Spleen (tissue), 11 donors: ENCODE data around the gene NXN. TPM values are rescaled to one million over a fixed set of nuclear protein-coding genes. Genes with fewer than 3 reads are reported as not detected.

ENCODE experiments used
- DNase-seq: peaks from one replicate; pipeline ENCODE4 v3.0.0-alpha.2; 2020
- H3K27ac ChIP-seq, 8 donors: fragments of 200-600 bp; sonication (generic) in 7 of 8; 1 replicate in 4 of 8; 2 replicates in 4 of 8; pipeline versions ENCODE4 v1.5.0 to v1.8.0; 2016 to 2021; ENCODE audit warnings: inconsistent platforms in 4 of 8, mild to moderate bottlenecking in 4 of 8, moderate library complexity in 1 of 8
- H3K27me3 ChIP-seq, 7 donors: fragments of 200-600 bp; sonication (generic) in 6 of 7; replicated peaks in 1 of 7; 1 replicate in 4 of 7; 2 replicates in 3 of 7; pipeline versions ENCODE4 v1.5.0 to v1.8.0; 2016 to 2021; ENCODE audit warnings: inconsistent platforms in 3 of 7, mild to moderate bottlenecking in 1 of 7
- H3K36me3 ChIP-seq, 6 donors: fragments of 200-600 bp; sonication (generic) in 5 of 6; 1 replicate in 4 of 6; 2 replicates in 2 of 6; pipeline versions ENCODE4 v1.5.0 to v1.8.0; 2016 to 2021; ENCODE audit warnings: inconsistent platforms in 2 of 6
- H3K4me1 ChIP-seq, 6 donors: fragments of 200-600 bp; sonication (generic) in 5 of 6; 1 replicate in 3 of 6; 2 replicates in 3 of 6; pipeline versions ENCODE4 v1.5.0 to v1.8.0; 2016 to 2021; ENCODE audit warnings: inconsistent platforms in 3 of 6
- H3K4me3 ChIP-seq, 8 donors: fragments of 200-600 bp; sonication (generic) in 7 of 8; 1 replicate in 4 of 8; 2 replicates in 4 of 8; pipeline versions ENCODE4 v1.5.0 to v1.8.0; 2016 to 2021; ENCODE audit warnings: inconsistent platforms in 4 of 8, mild to moderate bottlenecking in 4 of 8, moderate library complexity in 2 of 8
- H3K9me3 ChIP-seq, 8 donors: fragments of 200-600 bp; sonication (generic) in 7 of 8; 1 replicate in 4 of 8; 2 replicates in 4 of 8; pipeline versions ENCODE4 v1.5.0 to v1.8.0; 2016 to 2021; ENCODE audit warnings: inconsistent platforms in 4 of 8
- POLR2A ChIP-seq, 3 donors: fragments of 450-650 bp; IDR thresholded peaks; one replicate each; pipeline ENCODE4 v1.5.1; 2017; ENCODE audit warnings: antibody characterized with exemption in 3 of 3, mild to moderate bottlenecking in 1 of 3
- POLR2AphosphoS5 ChIP-seq, 3 donors: sonication (generic); formaldehyde crosslinking; IDR thresholded peaks; one replicate each; pipeline ENCODE4 v1.5.1; 2017; ENCODE audit warnings: antibody characterized with exemption in 3 of 3
- WGBS, 5 donors: extraction: QIAGEN DNeasy Blood & Tissue Kit in 3 of 5; methylation state at CpG; one replicate each; pipeline versions ENCODE4 v1.1.5 to v1.1.7; 2013 to 2018; 5-methylcytosine and 5-hydroxymethylcytosine counted together
- intact Hi-C: fragments of 100-400 bp; cut with DNase I; formaldehyde crosslinking; loops from one replicate; pipeline ENCODE4 v1.15.0; 2023; ENCODE audit warnings: low total_unique reads
- polyA plus RNA-seq, 3 donors: library from polyadenylated mRNA; stranded (reverse); fragments of 200-250 nt; gene quantifications; one replicate each; pipeline ENCODE4 v1.2.1, GENCODE V29; 2013
- total RNA-seq, 7 donors: library from RNA; depleted of rRNA in 3 of 7; stranded (reverse); fragments of >200 nt in 3 of 7; fragmentation: NEBNext Ultra II Directional in 4 of 7; extraction: Animal tissue kit (Norgen Biotek cat#: 25700) in 4 of 7; gene quantifications; one replicate each; pipeline versions ENCODE4 v1.1.0 to v1.2.1, GENCODE V29; 2016 to 2021
- TF ChIP-seq, protein P1 (sequence below), 11 experiments: fragments of 200-600 bp in 7 of 11; fragments of 450-650 bp in 4 of 11; sonication (generic) in 4 of 11; IDR thresholded peaks in 8 of 11; conservative IDR thresholded peaks in 3 of 11; 1 replicate in 7 of 11; 2 replicates in 4 of 11; pipeline versions ENCODE4 v1.4.0 to v1.8.0; 2016 to 2021; ENCODE audit warnings: antibody characterized with exemption in 11 of 11, inconsistent platforms in 4 of 11, mild to moderate bottlenecking in 1 of 11
- donor health status: healthy with polysubstance abuse.
- donor health status: DM: no; HTN: no; CAD: no; lungs with moderate emphysema.
- donor health status: DM: no; HTN: no; CAD: no.
- donor health status: Bipolar disorder and iron deficiency.
- donor health status: healthy.
- donor health status: DM: no; HTN: no; CAD: no.
- donor health status: DM: yes; HTN: yes; CAD: no.

Gene NXN
- total and polyA plus RNA-seq, 10 donors: 3.9 to 21.4 (median 10.3) TPM

DNA sequence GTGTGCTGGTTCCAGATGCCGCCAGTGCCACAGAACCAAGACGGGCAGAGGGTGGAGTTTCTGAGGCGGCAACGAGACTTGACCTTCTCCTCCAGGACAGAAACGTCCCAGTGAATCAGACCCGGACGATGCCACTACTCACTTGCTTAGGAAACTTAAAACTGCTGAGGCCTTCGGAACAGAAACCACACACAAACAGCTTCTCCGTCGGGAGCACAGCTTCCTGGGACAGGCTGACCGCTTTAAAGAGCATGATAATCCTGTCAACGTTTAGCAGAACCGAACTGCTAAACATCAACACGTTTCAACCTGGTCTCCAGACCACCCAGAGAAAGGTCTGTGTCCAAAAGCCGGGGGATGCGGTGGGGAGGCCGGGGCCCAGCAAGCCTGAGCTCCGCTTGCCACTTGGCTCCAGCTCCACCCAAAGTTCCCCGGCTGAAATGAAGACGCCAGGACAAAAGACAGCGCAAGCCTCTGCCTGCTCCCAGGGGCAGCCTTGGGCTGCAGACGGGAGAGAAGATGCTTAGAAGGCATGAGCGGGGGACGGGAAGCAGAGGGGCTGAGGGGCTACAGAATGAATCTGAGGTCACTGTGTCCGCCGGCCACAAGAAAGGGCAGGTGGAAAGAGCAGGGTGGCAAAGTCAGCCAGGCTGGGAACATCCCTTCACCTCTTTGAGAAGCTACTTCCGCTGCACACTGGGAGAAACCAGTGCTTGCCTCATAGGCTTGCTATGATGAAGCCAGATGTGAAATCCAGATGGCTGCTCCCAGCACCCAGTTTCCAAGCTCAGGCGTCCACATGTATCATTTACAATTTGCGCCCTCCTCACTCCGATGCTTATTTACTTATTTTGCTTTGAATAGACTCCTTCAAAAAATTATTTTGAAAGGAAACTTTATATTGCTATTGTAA, 128.5 kb downstream of the NXN start:
- DNase-seq: no peak
- Histone ChIP-seq H3K27me3 (peaks cover 0 to 42% (median 0%) of the 10 kb centered on the region in 7 donors), H3K4me3 (no peak overlapping the region), H3K36me3 (no peaks in the 10 kb centered on the region), H3K4me1 (peaks cover 0 to 19% (median 4%) of the 10 kb centered on the region in 6 donors), H3K27ac (peak overlapping the region in 3 of 8 donors; percentile 20 to 39 (median 24)), H3K9me3 (no peaks in the 10 kb centered on the region)
- WGBS, 5 donors: 71 to 81% (median 77%) methylated on average over 30 of the region's 30 CpGs
- TF ChIP-seq POLR2AphosphoS5 (IDR thresholded peaks at IDR 0.05): no peak
- TF ChIP-seq, protein P1, sequence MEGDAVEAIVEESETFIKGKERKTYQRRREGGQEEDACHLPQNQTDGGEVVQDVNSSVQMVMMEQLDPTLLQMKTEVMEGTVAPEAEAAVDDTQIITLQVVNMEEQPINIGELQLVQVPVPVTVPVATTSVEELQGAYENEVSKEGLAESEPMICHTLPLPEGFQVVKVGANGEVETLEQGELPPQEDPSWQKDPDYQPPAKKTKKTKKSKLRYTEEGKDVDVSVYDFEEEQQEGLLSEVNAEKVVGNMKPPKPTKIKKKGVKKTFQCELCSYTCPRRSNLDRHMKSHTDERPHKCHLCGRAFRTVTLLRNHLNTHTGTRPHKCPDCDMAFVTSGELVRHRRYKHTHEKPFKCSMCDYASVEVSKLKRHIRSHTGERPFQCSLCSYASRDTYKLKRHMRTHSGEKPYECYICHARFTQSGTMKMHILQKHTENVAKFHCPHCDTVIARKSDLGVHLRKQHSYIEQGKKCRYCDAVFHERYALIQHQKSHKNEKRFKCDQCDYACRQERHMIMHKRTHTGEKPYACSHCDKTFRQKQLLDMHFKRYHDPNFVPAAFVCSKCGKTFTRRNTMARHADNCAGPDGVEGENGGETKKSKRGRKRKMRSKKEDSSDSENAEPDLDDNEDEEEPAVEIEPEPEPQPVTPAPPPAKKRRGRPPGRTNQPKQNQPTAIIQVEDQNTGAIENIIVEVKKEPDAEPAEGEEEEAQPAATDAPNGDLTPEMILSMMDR (IDR thresholded peaks at IDR 0.05 in 8 of 11, conservative IDR thresholded peaks at IDR 0.05 in 3 of 11): no peak
- no peak for TF ChIP-seq POLR2A (IDR thresholded peaks at IDR 0.05)
- intact Hi-C loops: no loop called here

DNA sequence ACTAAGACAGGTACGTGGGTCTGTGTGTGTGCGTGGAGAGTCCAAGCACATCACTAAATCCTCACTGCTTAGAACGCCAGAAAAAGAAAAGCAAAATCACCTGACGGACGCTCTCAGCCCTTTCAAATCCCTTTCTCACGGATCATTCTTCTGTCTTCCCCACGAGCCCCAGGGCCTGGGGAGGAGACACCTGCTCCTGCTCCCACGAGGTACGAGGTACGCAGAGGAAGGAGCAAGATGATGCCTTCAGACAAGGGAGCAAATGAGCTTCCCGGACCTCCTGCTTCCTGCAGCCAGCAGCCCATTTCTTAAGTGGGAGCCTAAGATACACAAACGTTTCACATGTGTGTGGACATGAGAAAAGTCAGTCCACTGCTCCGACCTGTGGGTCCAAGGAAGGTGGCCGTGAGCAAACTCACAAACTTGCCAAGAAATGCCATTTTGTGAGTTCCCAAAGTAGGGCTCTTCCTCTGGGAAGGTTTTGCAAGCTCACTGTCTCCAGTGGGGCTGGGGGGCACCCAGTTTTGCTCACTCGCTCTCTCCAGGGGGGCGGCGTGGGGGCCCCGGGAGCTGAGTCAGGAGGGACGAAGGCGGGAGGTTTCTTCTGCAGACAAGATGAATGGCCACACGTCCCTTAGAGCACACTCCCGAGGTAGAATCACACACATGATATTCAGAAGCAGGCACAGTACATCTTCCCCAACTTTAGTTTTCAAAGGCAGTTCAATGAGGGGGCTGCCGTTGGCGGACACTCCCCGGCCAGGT, 129.3 kb downstream of the NXN start:
- Histone ChIP-seq H3K4me3 (no peak overlapping the region), H3K27ac (peak overlapping the region in 3 of 8 donors; percentile 20 to 39 (median 24)), H3K4me1 (peaks cover 0 to 19% (median 4%) of the 10 kb centered on the region in 6 donors), H3K9me3 (no peaks in the 10 kb centered on the region), H3K36me3 (no peaks in the 10 kb centered on the region), H3K27me3 (peaks cover 0 to 51% (median 0%) of the 10 kb centered on the region in 7 donors)
- WGBS, 5 donors: 82 to 88% (median 84%) methylated on average over 25 of the region's 25 CpGs
- DNase-seq: no peak
- intact Hi-C loops: no loop called here
- TF ChIP-seq POLR2AphosphoS5 (IDR thresholded peaks at IDR 0.05): no peak
- TF ChIP-seq, protein P1 (IDR thresholded peaks at IDR 0.05 in 8 of 11, conservative IDR thresholded peaks at IDR 0.05 in 3 of 11): no peak
- TF ChIP-seq POLR2A (IDR thresholded peaks at IDR 0.05): no peak

DNA sequence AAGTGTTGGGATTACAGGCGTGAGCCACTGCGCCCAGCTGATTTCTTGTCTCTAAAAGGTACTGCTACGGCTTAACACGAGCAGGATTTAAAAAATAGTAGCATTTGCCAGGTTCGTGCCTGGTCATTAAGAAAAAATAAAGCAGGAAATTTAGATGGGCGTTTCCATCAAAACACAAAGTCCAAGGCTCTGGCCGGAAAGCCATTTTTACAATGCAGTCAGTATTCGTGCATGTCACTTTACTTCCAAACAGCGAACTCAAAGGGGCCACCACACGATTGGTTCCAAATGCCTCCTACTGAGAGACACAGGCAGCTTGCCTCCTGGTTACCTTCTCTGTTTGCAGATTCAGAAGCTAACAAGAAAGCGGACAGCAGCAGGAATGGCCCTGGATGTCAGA, 131.2 kb downstream of the NXN start:
- peak overlapping the region in 7 of 8 donors; percentile 57 to 77 (median 63) for H3K27ac ChIP-seq
- intact Hi-C loops: no loop called here
- peaks cover 0 to 19% (median 4%) of the 10 kb centered on the region in 6 donors for H3K4me1 ChIP-seq

More for the DNA sequence above, 131.2 kb downstream of the NXN start:
- peaks cover 0 to 65% (median 0%) of the 10 kb centered on the region in 7 donors for H3K27me3 ChIP-seq
- no peaks in the 10 kb centered on the region for H3K9me3 ChIP-seq
- no peak for DNase-seq
- TF ChIP-seq POLR2A (IDR thresholded peaks at IDR 0.05) (no peak), POLR2AphosphoS5 (IDR thresholded peaks at IDR 0.05) (no peak)
- TF ChIP-seq, protein P1 (IDR thresholded peaks at IDR 0.05 in 8 of 11, conservative IDR thresholded peaks at IDR 0.05 in 3 of 11): no peak
- 67 to 83% (median 73%) methylated on average over 11 of the region's 11 CpGs for WGBS, 5 donors
- H3K36me3 ChIP-seq: no peaks in the 10 kb centered on the region
- H3K4me3 ChIP-seq: peak overlapping the region in 3 of 8 donors; percentile 12 to 39 (median 34)
